GM19193 (cell line): ENCODE results near the gene ZNF763.

ENCODE experiments used
- POLR2A ChIP-seq: IDR thresholded peaks from 4 replicates; pipeline ENCODE4 v1.6.1; 2011; ENCODE audit not compliant: insufficient read depth, insufficient read length; ENCODE audit errors: extremely low read depth

Gene ZNF763

DNA sequence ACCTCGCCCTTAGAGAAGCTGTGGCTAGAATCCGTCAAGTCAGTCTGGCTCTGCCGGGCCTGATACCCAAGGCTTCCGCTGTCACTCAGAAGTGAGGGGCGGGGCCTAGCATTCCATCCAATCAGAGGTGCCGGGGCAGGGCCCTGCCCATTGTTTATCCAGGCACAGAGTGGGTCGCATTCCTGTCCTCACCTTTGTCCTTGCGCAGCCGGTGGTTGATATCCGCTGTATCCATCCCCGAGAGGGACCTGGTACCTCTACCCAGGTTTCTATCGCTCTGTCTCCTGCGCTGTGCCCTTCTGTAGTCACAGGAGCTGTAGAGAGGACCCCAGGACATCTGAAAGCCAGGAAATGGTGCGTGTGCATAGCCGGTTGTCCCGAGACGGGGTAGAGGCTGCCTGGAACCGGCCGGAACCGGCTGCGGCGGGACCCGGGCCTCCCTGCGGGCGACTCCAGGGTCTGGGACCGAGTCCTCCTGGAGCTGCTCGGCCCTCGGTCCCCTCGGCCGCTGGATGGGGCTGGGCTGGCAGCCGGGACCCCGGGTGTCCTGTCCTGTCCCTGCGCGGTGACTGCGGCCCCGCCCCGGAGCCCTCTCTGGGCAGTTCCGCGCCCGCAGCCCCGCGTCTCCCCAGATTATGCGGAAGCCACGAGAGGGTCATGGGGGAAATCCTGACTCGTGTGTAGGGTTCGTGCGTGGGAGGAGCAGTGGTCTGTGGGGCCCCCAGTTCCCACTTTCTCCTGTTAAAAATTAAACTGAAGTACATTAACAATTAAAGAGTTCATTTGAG, at the start of gene ZNF763:
TSS of gene ZNF763 (plus strand) at position 183 of the 788 bp plus-strand sequence. CDS start at position 352, 169 bp downstream.
- peak; percentile 63 for TF ChIP-seq POLR2A

DNA sequence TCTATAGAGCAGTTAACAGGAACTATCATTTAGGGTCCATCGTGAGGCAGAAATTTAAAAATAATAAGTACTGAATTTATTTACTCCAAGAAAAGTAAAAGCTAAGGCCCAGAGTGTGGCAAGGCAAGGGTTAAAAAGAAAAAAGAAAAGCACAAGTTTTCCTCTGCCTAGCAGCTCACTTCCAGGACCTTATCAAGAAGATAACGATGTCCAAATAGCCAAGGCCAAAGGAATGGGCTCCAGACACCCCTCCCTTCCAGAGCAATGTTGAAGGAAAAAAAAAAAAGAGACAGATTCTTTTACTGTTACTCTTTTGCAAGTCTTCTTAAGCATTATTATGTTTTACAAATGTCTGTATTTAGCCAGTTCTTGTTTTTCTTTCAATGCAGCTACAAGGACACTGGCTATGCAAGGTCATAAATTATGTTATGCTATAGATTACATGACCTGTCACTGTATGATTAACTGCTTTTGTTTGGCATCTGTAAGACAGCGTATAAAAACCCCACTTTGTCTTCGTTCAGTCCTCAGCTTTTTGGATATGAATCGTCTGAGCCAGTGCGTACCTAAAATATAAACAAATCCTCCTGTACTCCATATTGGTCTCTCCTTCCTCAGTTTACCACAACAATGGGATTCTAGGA, 42.9 kb upstream of the ZNF763 start:
- no peak for TF ChIP-seq POLR2A

DNA sequence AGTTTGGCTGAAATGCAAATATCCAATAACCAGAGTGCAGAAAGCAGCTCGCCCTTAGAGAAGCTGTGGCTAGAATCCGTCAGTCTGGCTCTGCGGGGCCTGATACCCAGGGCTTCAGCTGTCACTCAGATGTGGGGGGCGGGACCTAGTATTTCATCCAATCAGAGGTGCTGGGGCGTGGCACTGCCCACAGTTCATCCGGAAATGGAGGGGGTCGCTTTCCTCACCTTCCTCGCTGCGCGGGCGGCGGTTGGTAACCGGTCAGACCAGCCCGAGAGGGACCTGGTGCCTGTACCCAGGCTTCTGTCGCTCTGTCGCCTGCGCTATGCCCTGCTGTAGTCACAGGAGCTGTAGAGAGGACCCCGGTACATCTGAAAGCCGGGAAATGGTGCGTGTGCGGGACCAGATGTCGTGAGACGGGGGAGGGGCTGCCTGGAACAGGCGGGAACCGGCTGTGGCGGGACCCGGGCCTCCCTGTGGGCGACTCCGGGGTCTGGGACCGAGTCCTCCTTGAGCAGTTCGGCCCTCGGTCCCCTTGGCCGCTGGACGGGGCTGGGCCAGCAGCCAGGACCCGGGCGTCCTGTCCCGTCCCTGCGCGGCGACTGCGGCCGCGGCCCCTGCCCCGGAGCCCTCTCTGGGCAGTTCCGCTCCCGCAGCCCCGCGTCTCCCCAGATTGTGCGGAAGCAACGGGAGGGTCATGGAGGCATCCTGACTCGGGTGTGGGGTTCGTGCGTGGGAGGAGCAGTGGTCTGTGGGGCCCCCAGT, 39.8 kb upstream of the ZNF763 start, which contains the start of gene ZNF700:
TSS of gene ZNF700 (plus strand) at position 222 of the 765 bp plus-strand sequence. CDS start at position 326, 104 bp downstream.
- peak; percentile 97 for TF ChIP-seq POLR2A

DNA sequence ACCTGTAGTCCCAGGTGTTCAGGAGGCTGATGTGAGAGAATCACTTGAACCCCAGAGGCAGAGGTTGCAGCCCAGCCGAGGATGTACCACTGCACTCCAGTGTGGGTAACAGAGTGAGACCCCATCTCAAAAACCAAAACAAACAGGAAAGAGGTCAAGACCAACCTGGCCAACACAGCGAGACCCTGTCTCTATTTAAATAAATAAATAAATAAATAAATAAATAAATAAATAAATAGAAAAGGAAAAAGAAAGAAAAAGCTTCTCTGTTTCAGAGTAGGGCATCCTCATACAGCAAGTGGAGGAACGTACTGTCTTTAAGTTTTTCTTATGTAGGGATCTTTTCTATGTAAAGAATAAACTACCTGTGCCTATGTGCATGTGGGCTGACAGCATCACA, 37.6 kb upstream of the ZNF763 start:
- no peak for TF ChIP-seq POLR2A

DNA sequence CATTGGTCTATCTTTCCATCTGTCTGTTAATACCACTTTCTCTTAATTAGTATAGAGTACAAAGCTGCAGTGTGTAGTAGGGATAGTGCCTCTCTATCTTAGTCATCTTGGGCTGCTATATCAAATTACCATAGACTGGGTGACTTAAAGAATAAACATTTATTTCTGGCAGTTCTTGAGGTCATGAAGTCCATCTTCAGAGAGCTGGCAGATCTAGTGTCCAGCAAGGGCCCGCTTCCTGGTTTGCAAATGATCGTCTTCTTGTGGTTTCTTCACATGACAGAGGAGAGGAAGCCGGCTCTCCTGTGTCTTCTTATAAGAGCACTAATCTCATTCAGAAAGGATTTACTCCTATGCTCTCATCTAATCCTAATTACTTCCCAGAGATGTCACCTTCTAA, 33.8 kb upstream of the ZNF763 start:
- TF ChIP-seq POLR2A: no peak

DNA sequence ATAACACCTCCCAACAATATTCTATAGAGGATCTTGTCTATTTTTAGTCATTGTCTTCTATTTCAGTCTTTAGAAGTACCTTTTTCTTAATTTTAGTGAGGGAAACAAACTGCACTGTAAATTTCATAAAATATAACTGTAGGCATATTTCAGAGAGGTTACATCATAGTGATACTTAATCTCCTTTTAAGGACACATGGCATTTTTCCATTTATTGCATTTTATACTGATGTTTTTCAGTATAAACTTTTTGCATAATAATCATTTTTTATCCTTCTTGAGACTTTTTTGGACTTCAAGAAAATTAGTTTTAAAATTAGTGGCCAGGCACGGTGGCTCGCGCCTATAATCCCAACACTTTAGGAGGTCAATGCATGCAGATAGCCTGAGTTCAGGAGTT, 33.3 kb upstream of the ZNF763 start:
- TF ChIP-seq POLR2A: no peak

DNA sequence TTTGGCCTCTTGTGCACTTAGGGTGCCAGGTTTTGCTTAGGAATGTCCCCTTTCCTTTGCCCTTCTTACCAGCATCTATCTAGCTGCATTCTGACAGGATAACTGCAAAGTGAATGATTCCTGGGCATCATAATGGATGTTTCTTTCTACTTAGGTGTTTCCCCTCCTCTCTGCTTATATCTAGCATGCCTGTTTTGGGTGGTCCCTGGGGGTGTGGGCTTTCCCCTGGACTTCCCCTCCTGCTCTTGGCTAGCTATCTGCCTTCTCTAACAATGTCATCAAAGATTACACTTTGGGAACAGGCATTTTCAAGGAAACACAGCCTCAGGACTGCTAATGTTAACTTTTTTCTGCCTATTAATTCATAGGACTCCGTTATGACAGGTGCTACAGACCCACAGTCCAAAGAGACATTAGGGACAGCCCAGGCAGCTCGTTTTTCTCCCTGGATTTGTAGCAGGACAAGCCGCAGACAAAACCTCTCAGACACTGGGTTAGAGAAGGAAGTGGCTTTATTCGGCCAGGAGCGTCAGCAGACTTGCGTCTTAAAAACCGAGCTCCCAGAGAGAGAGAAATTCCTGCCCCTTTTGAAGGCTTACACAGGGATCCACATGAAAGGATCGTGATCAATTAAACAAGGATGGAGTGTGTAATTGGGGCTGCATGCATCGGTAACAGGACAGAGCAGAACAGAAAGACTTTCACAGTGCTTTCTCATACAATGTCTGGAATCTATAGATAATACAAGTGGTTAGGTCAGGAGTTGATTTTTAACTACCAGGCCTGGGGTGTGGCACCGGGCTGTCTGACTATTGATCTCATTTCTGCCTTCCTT, 22.6 kb upstream of the ZNF763 start:
- TF ChIP-seq POLR2A: no peak

DNA sequence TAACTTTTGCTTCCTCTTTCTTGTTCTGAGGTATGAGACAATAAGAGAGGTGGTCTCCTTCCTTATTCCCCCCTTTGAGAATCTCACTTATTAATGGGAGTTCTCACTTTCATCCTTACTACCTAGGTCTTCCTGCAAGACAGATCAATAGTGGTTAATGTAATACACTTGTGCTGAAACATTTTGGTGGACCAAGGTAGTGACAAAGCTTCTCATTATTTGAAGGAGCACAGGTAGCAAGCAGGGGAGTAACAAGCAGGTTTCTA, 22.1 kb upstream of the ZNF763 start:
- no peak for TF ChIP-seq POLR2A

DNA sequence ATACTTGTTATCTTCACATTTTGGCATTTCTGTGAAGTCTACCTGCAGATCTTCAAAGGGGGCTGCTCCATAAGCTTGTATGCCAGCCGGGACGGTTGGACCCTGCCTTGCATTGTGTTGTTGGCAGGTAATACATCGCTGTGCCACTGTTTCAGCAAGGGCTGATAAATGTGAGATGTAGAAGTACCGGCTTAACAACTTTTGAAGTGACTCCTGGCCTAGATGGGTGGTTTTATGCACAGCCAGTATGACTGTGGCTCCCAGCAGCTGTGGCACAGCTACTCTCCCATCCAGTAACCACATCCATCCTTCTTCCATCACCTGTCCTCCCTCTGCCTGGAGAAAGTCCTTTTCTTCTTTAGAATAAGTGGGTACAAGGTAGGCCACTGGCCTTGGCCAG, 20.2 kb upstream of the ZNF763 start:
- TF ChIP-seq POLR2A: no peak

DNA sequence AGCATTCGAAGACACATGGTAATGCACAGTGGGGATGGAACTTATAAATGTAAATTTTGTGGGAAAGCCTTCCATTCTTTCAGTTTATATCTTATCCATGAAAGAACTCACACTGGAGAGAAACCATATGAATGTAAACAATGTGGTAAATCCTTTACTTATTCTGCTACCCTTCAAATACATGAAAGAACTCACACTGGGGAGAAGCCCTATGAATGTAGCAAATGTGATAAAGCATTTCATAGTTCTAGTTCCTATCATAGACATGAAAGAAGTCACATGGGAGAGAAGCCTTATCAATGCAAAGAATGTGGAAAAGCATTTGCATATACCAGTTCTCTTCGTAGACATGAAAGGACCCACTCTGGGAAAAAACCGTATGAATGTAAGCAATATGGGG, 16.2 kb upstream of the ZNF763 start:
- no peak for TF ChIP-seq POLR2A

DNA sequence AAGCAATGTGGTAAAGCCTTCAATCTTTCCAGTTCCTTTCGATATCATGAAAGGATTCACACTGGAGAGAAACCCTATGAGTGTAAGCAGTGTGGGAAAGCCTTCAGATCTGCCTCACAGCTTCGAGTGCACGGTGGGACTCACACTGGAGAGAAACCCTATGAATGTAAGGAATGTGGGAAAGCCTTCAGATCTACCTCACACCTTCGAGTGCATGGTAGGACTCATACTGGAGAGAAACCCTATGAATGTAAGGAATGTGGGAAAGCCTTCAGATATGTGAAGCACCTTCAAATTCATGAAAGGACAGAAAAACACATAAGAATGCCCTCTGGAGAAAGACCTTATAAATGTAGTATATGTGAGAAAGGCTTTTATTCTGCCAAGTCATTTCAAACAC, 15.6 kb upstream of the ZNF763 start:
- TF ChIP-seq POLR2A: no peak

DNA sequence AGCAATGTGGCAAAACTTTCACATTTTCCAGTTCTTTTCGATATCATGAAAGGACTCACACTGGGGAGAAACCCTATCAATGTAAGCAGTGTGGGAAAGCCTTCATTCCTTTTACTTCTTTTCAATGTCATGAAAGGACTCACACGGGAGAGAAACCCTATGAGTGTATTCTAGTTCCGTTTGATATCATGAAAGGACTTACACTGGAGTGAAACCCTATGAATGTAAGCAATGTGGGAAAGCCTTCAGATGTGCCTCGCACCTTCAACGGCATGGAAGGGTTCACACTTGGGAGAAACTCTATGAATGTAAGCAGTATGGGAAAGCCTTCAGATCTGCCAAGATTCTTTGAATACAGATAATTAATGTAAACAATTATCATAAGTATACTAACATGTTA, 14.5 kb upstream of the ZNF763 start:
- no peak for TF ChIP-seq POLR2A

DNA sequence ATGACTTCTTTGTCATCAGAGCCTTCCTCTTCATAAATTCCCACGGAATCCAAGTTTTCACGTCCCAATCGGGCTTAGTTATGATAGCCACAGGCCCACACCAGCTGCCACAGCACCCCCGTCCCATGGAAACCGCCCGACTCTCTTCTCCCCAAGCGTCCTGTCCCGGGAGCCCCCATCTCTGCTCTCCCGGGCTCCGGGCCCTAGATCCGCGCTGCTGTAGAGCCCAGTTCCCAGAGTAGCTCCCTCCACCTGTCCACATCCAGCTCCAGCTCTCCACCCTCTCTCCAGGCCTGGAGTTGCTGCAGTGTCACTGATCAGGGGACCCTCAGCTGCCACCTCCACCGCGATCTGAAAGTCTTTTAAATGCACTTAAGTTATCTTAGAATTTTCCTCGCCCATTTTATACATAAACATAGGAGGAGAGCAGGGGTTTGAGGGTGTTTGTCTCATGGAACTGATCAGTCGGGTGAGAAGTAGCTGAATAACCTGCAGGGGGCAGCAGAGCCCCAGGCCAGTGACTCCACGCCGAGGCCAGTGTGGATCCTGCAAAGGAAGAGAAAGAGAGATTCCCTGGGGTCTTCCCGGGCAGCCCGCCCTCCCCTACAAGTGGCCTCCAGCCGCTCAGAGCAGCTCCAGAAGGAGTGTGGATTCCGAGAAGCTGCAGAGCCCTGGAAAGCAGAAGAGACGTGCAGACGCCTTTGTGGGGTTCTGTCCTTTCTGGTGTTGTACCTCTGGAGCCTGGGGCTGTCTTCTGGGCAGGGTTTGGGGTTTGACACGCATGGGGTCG, 1.1 kb upstream of the ZNF763 start:
- TF ChIP-seq POLR2A: no peak

DNA sequence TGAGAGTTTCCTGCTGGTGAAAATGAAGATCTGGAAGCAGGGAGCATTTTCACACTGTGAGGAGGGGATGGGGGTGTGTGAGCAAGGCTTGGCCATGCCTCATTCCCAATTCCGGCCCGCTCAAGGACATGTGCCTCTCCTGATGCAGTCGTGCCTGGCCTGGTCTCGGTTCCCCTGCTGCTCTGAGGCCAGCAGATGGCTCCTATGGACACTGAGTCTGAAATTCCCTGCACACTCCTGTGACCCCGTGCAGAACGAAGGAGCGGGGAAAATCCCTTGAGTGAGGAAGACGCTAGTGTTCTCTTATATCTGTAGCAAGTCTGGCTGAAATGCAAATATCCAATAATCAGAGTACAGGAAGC, 363 bp upstream of the ZNF763 start:
- TF ChIP-seq POLR2A: no peak
